K562 treated with DMSO at 1 percent for 4 hours (cell line): ENCODE data around the gene DEFB115. TPM values are rescaled to one million over a fixed set of nuclear protein-coding genes. Genes with fewer than 3 reads are reported as not detected.

Experiments used
- total RNA-seq: library from RNA; unstranded; fragments of 300-600 nt; gene quantifications from 2 replicates; pipeline ENCODE4 v1.2.3, GENCODE V29; 2022; ENCODE audit not compliant: insufficient read depth

The DEFB115 gene
- total RNA-seq = not detected in 2 replicates

GRCh38 chr20:31257364-31257763, at the start of gene DEFB115:
Gene DEFB115 (plus strand): TSS chr20:31257664. CDS start chr20:31257664, 0 bp downstream.

GRCh38 chr20:31308535-31309162, 51.2 kb downstream of the DEFB115 start, which contains the start of gene DEFB116:
Gene DEFB116 (minus strand): TSS chr20:31308585. CDS start chr20:31308585, 0 bp downstream.

Other genes starting within 250 kb of the DEFB115 start
- gene DEFB116, start 50.9 kb downstream of the DEFB115 start, total RNA-seq = not detected in 2 replicates
- gene DEFB118, start 110.9 kb downstream of the DEFB115 start, total RNA-seq = not detected in 2 replicates
- not detected in 2 replicates for gene DEFB119, start 132.9 kb downstream of the DEFB115 start, total RNA-seq
- gene DEFB121, start 148.6 kb downstream of the DEFB115 start, total RNA-seq = not detected in 2 replicates
- gene DEFB123, start 183.0 kb downstream of the DEFB115 start, total RNA-seq = not detected in 2 replicates
- not detected in 2 replicates for gene DEFB124, start 217.5 kb downstream of the DEFB115 start, total RNA-seq
- not detected in 2 replicates for gene REM1, start 217.6 kb downstream of the DEFB115 start, total RNA-seq